Omental fat pad (tissue), 4 donors: ENCODE results near the gene HIC2. TPM values are rescaled to one million over a fixed set of nuclear protein-coding genes. Genes with fewer than 3 reads are reported as not detected.
"Not testable (repeated sequence)": the region's sequence is repeated elsewhere in the genome, so short reads cannot be mapped to it uniquely, and the experiment has no call there.

Experiments used
- ATAC-seq: fragments of 150-250 bp; one replicate; pipeline ENCODE4 v1.9.1; 2016; ENCODE audit warnings: mild to moderate bottlenecking, moderate library complexity; ENCODE audit not compliant: low FRiP score
- DNase-seq: peaks from one replicate; pipeline ENCODE4 v3.0.0-alpha.2; 2019; ENCODE audit warnings: low spot score
- small RNA-seq: library from RNA; depleted of rRNA; stranded (forward); fragments of <200 nt; gene quantifications from one replicate; pipeline ENCODE3, GENCODE V24; 2016
- total RNA-seq, 4 donors: library from RNA; depleted of rRNA; stranded (reverse); fragments of >200 nt; gene quantifications; one replicate each; pipeline ENCODE4 v1.1.0, GENCODE V29; 2016

HIC2 gene
- total RNA-seq, 4 donors from 2014 or later = 4.4 to 9.2 (median 5.6) TPM

- ATAC-seq = peak; percentile 22
- not testable (repeated sequence) for DNase-seq
Measured at GRCh38 chr22:21493789-21494782, 76.9 kb downstream of the HIC2 start.

GRCh38 chr22:21497984-21498383, 80.8 kb downstream of the HIC2 start:
- not testable (repeated sequence) for DNase-seq
- peak; percentile 82 for ATAC-seq

GRCh38 chr22:21498489-21498888, 81.3 kb downstream of the HIC2 start:
- ATAC-seq, DNase-seq: not testable (repeated sequence)

GRCh38 chr22:21499623-21500506, 82.7 kb downstream of the HIC2 start:
- DNase-seq, ATAC-seq: not testable (repeated sequence)

Small RNA genes within 50 kb of the gene (small RNA-seq; reads per million reads assigned to genes)
- gene RF00492 = not detected
- not detected for gene RN7SKP63

Other genes starting within 250 kb of the HIC2 start
- gene RIMBP3B, start 33.6 kb upstream of the HIC2 start, total RNA-seq = not detected
- 1 to 10 TPM in 2 of 4 donors, under 1 TPM in 2; 0.31 to 3.8 (median 0.87) TPM for gene TMEM191C, start 50.0 kb downstream of the HIC2 start, total RNA-seq
- under 1 TPM in 1 of 4 donors, not detected in 3; 0.31 TPM for gene RIMBP3C, start 134.1 kb downstream of the HIC2 start, total RNA-seq
- gene UBE2L3, start 150.3 kb downstream of the HIC2 start, total RNA-seq = 10 to 100 TPM; 38.9 to 49.7 (median 44.0) TPM
- 10 to 100 TPM; 14.3 to 33.3 (median 17.1) TPM for gene YDJC, start 212.7 kb downstream of the HIC2 start, total RNA-seq
- under 1 TPM in 3 of 4 donors, not detected in 1; 0.31 to 0.46 (median 0.36) TPM for gene CCDC116, start 215.4 kb downstream of the HIC2 start, total RNA-seq
- gene SDF2L1, start 224.9 kb downstream of the HIC2 start, total RNA-seq = 10 to 100 TPM; 16.3 to 49.4 (median 34.0) TPM
- gene PPIL2, start 248.6 kb downstream of the HIC2 start, total RNA-seq = 10 to 100 TPM; 22.8 to 33.6 (median 28.0) TPM